Measurements from ENCODE around the gene ARRB2.

Gene ARRB2

DNA sequence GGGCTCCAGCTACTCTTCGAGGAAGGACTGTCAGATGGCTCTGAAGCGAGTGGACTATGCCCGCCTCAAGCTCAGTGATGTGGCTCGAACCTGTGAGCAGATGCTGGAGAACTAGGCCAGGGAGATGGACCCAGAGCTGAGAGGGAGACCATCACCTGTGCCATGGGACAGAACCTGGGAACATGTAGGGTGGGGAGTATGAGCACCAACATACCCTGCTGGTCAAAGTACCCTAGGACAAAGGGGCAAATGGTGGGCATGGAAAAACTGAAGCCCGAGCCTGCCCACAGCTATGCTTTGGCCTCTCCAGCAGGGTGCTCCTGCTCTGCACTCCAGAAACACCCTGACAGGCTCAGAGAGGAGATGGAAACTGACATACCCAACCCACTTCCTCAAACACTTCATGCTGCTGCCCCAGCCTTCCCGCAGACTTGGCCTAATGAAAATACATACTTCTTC is 22.7 kb downstream of the ARRB2 start:
- no peak for DNase-seq

DNA sequence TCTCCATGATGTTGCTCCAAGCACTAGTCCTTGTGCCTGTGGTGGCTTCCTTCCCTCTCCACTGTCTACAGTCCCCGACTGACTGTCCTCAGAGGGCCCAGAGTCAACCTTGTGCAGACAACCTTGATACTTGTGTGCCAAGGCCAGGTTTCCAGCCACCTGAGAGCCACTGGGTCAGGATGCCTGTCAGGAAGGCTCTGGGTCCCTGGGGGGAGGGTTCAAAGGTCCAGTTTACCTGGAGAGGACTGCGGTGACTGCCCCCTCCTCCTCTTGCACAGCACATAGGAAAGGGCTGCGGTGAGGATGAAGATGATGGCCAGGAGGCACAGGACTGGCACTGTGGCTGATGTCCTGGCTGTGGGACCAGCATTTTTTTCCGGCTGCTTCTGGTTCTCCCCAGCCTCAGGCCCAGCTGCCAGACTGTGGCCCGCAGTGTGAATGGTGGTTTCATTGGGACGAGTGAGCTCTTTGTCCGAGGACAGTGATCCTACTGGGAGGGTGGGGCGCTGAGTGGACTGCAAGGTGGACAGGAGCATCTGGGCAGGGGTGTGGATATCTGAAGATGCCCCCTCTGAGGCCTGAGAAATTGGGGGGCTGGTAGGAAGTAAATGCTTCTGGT is 24.5 kb downstream of the ARRB2 start:
- no peak for DNase-seq

DNA sequence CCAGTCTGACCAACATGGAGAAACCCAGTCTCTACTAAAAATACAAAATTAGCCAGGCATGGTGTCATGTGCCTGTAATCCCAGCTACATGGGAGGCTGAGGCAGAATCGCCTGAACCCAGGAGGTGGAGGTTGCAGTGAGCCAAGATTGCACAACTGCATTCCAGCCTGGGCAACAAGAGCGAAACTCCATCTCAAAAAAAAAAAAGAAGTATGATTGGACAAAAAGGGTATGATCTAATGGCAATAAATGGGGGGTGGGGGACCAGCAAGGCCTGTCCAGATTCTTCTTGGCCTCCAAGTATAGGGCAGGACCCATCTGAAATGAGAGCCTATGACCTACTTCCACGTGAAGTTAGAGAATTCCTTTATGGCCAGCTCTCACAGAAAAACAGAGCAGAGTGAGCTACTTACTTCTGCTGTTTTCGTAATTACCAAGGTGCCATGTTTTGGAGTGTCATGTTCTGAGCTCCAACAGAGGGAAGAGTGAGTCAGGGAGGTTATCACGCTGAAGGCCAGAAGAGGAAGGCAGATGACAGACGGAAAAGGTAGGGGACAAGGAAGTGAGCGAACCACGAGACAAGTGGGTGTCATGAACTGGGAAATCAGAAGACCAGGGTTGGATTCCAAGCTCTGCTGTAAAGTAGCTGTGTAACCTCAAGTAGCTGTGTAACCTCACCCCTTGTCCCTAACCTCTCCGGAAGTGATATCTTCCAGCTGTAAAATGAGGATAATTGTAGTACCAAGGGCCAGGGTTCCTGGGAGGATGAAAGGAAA is 25.6 kb downstream of the ARRB2 start:
- DNase-seq = no peak

DNA sequence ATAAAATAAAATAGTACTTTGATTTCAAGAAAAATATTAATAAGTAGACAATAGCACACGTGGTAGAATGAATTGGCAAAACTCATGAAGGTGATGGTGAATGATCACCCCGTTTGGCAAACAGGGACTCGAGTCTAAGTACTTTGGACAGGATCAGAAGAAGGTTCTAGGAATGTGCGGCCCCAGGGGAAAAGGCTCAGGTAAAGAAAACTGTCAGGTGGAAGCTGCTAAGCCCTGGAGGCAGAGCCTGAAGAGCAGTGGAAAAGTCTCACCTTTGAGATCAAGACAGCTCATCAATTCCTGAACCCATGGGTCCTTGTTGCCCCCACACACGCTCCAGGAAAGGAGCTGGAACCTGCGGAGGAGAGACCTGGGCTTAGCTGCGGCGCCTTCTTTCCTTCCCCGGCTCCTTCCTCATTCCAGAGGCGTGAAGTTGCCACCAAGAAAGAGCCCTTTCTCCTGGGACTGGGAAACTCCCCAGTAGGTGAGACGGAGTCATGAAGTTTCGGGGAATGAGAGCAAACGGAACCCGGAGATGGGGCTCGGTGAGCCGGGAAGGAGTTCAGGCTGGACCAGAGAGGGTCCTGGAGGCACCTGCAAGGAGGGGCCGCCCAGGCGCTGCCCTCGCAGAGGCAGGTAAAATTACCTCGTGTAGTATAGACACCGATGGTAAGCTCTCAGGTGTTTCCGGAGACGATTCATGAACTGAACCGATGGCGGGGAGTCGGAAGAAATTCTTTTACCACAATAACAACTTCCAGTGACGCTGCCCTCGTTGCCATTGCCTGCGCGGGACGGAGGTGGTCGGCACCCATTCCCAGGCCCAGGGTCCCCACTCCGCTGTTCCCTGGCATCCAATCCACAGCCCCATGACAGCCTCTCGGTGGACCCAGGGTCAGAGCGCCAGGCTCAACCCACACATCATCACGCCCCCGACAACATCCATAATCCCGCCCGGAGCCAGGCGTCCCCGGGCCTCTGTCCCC is 28.0 kb downstream of the ARRB2 start:
- DNase-seq = no peak

DNA sequence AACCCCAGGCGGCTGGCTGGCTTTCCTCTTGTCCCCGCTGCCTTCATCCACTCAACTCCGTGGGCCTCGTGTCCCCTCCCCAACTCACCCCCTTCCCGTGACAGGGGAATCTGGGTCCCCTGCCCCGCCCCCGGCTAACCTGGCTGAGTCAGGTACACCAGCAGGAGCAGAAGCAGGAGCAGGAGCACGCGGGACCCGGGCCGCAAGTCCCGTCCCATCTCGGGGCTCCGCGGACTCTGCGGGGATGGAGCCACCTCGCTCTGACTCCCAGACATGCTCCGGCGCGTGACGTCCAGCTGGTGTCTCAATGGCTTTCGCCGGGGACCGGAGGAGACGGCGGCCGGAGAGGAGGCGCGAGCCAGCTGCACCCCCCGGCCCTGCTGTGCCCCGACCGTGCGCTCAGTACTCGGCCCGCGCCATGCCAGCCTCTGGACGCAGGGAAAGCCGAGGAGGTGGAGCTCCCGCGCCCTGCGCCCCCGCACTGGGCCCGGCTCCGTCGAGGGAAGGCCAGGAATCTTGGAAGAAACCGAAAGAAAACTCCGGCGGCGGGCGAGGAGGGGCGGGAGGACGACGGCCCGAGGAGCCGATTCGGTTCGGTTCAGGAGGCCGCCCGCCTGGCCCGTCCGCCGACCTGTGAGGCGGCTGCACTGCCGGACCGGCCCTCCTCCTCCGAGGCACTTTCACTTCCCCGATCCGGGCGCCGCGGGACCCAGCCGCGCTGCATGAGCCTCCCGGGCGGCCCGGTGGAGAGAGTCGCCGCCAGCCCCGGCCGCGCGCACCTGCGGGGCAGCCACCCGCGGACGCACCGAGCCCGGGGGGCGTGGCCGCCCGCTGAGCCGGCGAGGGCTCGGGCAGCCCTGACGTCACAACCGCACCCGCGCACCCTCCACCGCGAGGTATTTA is 28.9 kb downstream of the ARRB2 start, which contains the start of the genes CXCL16 and ZMYND15:
CXCL16 (minus strand) TSS at position 807 of the 903 bp plus-strand sequence; CDS start at position 218, 589 bp downstream.
ZMYND15 (plus strand) TSS at position 712 of the 903 bp plus-strand sequence. CDS start 716 bp downstream, outside the sequence.
- no peak for DNase-seq

DNA sequence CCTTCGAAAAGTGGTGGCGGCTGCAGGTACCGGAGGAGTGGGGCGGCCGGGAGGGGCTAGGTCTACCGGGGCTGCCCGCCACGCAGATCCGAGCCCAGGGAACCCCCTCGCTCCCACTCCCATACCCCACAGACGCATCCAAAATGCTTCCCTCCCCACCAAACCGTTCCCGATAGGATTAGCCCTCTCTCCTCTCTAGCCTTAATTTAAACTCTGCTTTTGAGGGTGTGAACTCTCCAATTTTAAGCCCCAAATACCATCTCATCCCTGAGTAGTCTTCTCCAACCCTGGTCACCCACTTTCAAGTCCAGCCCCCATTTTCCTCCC is 29.6 kb downstream of the ARRB2 start:
- no peak for DNase-seq

DNA sequence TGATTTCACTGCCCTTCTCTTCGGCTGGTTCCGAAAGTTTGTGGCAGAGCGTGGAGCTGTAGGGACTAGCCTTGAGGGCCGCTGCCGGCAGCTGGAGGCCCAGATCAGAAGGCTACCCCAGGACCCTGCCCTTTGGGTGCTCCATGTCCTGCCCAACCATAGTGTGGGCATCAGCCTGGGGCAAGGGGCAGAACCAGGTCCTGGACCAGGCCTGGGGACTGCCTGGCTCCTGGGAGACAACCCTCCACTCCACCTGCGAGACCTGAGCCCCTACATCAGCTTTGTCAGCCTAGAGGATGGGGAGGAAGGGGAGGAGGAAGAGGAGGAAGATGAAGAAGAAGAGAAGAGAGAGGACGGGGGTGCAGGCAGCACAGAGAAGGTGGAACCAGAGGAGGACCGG is 30.2 kb downstream of the ARRB2 start:
- DNase-seq = no peak

DNA sequence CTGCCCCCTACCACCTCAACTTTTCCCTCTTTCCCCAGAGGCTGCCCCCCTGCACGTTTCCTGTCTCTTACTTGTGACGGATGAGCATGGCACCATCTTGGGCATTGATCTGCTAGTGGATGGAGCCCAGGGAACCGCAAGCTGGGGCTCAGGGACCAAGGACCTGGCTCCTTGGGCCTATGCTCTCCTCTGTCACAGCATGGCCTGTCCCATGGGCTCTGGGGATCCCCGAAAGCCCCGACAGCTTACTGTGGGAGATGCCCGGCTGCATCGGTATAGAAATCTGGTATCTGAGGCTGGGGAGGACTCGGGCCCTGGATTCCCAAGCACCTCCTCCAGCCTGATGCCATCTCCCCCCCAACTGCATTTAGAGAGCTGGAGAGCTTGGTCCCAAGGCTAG is 31.1 kb downstream of the ARRB2 start:
- no peak for DNase-seq

DNA sequence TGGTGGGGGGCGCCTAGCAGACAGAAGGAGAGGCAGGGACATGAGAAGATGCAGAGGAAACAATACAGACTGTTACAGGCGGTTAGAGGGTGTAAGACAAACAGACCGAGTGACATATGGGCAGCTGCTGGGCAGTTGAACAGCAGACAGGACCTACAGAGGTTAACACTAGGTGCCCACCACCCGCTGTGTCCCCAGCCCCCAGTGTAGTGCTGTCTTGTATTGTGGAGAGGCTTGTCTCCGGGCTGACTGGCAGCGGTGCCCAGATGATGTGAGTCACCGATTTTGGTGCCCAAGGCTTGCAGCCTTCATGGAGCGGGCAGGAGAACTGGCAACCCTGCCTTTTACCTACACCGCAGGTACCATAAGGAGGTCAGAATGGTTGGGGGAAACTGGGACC is 31.7 kb downstream of the ARRB2 start:
- DNase-seq = no peak

DNA sequence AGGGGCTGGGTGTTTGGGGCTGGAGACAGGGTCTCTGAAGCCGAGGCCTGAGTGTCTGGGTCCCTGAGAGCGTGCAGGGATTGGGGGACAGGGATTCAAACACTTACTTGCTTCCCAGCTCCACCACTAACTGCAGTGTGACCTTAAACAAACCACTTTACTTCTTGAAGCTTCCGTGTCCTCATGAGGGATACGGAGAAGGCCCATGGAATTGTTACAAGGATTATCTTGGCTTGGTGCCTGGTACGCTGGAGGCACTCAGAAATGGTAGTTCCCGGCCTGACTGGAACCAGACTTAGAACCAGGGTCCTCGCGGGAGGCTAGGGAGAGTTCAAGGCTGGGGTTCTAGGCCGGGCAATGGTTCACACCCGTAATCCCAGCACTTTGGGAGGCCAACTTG is 32.2 kb downstream of the ARRB2 start:
- DNase-seq = no peak

DNA sequence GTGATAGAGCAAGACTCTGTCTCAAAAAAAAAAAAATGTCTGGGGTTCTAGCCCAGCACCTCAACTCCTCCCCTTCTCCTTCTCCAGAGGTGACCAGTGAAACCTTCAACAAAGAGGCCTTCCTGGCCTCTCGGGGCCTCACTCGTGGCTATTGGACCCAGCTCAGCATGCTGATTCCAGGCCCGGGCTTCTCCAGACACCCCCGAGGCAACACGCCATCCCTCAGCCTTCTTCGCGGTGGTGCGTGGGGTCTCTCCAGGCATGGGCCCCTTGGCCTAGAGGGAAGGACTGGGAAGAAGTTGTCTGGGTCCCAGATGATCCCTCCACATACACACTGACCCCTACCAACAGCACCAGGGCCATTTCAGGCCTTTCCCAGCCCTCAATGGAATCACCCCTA is 32.8 kb downstream of the ARRB2 start:
- no peak for DNase-seq

DNA sequence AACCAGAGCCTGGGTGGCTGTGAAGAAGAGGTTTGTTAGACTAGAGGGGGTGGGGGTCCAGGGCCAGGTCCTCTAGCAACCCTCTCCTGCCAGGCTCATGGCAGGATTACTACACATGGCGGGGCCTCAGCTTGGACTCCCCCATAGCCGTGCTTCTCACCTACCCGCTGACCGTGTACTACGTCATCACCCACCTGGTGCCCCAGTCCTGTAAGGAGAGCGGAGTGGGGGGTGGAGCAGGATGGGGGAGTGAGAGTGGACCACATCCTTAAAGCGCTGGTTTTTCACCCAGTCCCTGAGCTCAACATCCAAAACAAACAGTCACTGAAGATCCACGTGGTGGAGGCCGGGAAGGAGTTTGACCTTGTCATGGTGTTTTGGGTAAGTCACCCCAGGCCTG is 33.5 kb downstream of the ARRB2 start:
- DNase-seq = no peak

DNA sequence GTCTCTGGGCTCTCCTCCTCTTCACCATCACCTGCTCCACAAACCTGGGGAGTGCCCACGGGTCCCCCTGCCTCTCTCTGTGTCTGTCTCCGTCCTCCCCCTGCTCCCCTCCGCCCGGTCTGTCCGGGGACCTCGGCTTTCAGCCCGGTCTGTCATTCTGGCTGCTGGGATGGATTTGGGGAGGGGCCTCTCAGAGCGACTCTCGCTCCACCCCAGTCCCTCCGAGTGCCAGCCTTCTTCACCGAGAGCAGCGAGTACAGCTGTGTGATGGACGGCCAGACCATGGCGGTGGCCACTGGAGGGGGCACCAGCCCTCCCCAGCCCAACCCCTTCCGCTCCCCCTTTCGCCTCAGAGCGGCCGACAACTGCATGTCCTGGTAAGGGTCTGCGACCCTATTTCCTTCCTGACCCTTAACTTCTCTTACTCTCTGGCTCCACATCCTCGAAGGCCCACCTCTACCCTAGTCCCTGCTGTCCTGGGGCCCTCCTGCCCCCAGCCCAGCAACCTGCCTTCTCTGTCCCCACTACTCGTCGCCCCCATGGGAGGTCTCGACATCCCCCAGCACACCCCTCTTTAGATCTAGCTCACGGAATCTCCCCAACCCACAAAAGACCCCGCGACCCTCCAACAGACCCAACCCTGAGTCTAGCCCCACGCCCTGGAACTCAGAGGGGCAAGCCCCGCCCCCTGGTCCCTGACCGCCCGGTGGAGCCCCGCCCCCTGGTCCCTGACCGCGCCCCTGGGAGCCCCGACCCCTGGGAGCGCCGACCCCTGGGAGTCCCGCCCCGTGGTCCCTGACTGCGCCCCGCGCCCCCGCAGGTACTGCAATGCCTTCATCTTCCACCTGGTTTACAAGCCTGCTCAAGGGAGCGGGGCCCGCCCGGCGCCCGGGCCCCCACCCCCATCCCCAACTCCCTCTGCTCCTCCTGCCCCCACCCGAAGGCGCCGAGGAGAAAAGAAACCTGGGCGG is 34.9 kb downstream of the ARRB2 start:
- no peak for DNase-seq

DNA sequence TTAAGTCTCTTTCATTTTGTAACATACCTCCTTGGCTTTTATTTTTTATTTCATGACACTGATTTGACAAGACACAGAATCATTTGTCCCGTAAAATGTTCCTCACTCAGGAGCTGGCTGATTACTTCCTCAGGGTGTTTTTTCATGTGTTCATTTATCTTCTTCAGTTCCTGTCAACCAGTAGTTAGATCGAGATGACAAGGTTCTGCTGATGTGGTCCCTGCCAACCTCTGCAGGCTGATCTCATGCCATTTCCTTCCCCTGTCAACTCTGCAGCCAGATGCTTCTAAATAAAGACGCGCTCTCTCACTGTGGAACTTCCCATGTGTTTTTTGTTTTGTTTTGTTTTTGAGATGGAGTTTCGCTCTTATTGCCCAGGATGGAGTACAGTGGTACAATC is 37.4 kb downstream of the ARRB2 start:
- no peak for DNase-seq

DNA sequence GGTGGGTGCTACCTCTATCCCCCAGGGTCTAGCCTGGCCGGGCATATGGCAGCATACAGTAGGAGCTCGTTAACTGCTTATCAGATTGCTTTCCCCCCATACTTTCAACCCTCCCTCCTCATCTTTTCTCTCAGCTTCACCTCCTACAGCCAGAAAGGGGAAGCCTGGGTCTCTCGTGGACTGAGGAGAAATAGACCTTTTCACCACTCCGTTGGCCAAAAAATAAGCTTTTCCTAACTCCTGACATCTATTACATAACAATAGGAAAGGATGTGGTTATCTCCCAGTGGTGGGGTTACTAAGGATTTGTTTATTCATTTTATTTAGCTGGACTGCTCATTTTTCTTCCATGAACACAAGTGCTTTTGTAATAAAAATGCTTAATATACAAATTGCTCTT is 38.3 kb downstream of the ARRB2 start:
- no peak for DNase-seq

DNA sequence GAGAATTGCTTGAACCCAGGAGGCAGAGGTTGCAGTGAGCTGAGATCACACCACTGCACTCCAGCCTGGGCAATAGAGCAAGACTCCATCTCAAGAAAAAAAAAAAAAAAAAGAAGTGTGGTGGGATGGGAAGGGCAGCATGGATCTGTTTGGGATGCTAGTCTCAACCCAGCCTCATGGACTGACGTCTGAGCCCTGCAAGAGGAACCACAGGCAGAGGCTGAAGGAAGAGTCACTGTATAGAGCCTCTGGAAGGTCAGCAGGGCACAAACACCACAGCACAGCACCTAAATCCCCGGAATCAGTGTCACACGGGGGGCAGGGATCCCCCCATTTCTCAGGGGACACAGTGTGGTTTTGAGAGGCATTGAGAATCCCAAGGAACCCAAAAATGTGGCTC is 40.2 kb downstream of the ARRB2 start:
- DNase-seq = no peak

DNA sequence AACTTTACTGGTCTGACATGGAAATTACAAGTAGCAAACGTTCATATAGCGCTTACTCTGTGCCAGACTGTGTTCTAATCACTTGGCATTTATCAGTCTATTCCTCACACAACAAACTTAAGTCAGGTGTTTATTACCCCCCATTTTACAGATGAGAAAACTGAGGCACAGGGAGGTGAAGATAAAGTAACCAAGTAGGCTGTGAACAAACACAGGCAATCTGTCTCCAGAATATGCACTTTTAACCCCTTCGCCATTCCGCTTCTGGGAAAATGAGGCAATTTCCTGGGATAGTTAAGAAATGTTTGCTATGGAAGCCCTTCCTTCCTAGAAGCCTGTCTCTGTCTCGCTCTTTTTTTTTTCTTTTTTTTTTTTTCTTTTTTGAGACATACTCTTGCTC is 41.5 kb downstream of the ARRB2 start:
- peak; percentile 28 for DNase-seq

DNA sequence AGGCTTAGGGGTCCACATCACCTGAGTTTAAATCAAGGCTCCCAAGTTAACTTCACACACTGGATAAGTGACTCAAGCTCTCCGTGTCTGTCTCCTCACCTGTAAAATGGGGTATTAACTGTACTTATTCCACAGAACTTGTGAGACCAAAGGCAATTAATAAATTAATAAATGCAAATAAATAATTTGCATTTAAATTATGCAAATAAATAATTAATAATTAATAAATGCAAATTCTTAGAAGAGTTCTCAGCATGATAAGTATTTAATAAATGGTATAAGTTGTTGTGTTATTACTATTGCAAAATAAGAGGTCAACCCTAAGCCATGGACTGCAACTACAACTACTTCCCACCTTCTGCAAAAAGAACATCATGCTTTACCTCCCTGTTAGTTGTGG is 43.0 kb downstream of the ARRB2 start:
- no peak for DNase-seq

DNA sequence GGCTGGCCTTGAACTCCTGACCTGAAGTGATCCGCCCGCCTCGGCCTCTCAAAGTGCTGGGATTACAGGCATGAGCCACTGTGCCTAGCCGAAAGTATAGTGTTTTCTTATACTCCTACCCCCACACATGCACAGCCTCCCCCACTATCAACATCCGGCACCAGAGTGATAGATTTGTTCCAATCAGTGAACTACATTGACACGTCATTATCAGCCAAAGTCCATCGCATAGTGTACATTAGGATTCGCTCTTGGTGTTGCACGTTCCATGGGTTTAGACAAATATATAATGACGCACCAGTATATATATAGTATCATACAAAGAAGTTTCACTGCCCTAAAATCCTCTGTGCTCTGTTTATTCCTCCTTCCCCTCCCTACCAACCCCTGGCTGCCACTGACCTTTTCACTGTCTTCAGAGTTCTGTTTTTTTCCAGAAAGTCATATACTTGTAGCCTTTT is 49.4 kb downstream of the ARRB2 start:
- no peak for DNase-seq

DNA sequence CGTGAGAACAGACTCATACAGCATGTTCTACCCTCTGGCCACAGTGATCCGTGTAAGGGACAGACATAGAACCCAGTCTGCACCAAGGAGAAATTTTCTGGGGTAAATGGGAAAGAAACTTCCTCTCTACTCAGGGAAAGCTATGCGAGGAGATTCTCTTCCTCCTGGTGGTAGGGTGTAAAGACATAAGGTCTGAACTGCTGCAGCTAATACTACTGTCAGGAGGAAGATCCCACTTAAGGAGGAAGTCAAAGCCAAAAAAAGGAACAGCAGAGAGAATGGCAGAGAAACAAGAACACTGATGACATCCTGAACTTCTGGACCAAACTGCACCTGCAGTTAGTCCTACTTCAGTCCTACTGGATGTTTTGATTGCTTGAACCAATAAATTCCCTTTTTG is 54.2 kb downstream of the ARRB2 start:
- no peak for DNase-seq

DNA sequence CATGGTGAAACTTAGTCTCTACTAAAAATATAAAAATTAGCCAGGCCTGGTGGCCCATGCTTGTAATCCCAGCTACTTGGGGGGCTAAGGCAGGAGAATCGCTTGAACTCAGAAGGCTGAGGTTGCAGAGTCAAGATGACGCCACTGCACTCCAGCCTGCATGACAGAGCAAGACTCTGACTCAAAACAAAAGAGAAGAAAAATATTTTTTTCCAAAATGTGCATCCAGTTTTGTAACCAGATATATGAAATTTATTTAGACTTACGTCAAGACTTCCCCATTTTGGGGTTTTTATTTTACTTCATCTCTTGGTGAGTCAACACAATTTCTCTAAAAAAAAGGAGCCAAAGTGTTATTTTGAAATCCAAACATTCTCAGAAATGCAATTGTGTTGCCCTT is 55.8 kb downstream of the ARRB2 start:
- DNase-seq = no peak
